ENCODE data around the gene DENND1A.

DNA sequence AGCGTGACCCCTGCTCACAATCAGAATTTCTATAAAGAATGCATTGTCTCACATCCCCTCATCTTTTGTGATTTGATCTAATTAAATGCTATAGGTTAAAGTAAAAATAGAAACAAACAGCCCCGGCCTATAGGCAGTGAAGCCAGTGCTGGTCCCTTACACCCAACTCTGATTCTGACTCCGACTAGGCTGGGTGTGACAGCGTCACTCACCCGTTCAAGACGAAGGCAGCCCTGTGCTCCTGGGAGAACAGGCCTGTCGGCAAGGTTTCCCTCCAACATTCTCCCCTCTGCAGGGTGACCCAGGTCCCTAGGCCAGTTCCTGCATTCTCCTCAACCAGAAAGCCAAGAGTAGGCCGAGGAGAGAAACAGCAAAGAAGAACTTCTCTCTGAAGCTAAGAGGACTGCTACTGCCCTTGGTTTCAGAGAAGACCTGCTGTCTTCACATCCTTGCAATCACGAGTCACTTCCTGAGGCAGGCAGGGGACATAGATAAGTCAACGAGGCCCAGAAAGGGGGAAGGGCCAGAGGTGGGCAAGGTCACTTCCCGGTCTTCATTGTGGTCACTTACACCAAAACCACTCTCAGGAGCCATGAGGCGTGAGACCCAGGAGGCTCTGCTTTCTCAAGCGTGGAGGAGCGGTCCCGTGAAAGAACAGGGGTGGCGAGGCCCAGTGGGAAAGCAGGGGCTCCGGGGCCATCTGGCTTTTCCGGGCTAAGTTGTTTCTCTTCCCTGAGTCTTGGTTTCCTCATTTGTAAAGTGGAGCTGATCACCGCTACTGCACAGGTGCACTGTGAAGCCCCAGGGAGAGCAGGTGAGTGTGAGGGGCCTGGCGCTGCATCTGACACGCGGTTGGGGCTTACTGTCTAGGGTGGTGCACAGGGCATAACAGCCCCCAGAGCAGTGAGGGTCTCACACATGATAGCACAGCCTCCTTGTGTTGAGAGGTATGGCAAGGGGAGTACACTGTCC is 373.2 kb downstream of the DENND1A start:
- TF ChIP-seq EZH2 (IDR thresholded peaks at IDR 0.05; ENCODE audit: low read depth, unreplicated experiment) (no peak), POLR2AphosphoS5 (IDR thresholded peaks at IDR 0.05; ENCODE audit: low read depth) (no peak), JUNB (IDR thresholded peaks at IDR 0.05; ENCODE audit: unreplicated experiment) (no peak), CREB1 (CRISPR knock-in tag; IDR thresholded peaks at IDR 0.05; ENCODE audit: low read depth) (no peak), EZH2phosphoT487 (IDR thresholded peaks at IDR 0.05; ENCODE audit: unreplicated experiment) (no peak), ZNF331 (CRISPR knock-in tag; IDR thresholded peaks at IDR 0.05; ENCODE audit: low read depth) (no peak), NANOG (IDR thresholded peaks at IDR 0.05; ENCODE audit: borderline replicate concordance) (no peak), STAT1 (IDR thresholded peaks at IDR 0.05; ENCODE audit: unreplicated experiment) (no peak), ETS1 (IDR thresholded peaks at IDR 0.05) (no peak)
- TF ChIP-seq, protein P1, sequence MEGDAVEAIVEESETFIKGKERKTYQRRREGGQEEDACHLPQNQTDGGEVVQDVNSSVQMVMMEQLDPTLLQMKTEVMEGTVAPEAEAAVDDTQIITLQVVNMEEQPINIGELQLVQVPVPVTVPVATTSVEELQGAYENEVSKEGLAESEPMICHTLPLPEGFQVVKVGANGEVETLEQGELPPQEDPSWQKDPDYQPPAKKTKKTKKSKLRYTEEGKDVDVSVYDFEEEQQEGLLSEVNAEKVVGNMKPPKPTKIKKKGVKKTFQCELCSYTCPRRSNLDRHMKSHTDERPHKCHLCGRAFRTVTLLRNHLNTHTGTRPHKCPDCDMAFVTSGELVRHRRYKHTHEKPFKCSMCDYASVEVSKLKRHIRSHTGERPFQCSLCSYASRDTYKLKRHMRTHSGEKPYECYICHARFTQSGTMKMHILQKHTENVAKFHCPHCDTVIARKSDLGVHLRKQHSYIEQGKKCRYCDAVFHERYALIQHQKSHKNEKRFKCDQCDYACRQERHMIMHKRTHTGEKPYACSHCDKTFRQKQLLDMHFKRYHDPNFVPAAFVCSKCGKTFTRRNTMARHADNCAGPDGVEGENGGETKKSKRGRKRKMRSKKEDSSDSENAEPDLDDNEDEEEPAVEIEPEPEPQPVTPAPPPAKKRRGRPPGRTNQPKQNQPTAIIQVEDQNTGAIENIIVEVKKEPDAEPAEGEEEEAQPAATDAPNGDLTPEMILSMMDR (conservative IDR thresholded peaks at IDR 0.05; ENCODE audit: low read depth in 2 of 2), result no peak
- TF ChIP-seq, protein P2, sequence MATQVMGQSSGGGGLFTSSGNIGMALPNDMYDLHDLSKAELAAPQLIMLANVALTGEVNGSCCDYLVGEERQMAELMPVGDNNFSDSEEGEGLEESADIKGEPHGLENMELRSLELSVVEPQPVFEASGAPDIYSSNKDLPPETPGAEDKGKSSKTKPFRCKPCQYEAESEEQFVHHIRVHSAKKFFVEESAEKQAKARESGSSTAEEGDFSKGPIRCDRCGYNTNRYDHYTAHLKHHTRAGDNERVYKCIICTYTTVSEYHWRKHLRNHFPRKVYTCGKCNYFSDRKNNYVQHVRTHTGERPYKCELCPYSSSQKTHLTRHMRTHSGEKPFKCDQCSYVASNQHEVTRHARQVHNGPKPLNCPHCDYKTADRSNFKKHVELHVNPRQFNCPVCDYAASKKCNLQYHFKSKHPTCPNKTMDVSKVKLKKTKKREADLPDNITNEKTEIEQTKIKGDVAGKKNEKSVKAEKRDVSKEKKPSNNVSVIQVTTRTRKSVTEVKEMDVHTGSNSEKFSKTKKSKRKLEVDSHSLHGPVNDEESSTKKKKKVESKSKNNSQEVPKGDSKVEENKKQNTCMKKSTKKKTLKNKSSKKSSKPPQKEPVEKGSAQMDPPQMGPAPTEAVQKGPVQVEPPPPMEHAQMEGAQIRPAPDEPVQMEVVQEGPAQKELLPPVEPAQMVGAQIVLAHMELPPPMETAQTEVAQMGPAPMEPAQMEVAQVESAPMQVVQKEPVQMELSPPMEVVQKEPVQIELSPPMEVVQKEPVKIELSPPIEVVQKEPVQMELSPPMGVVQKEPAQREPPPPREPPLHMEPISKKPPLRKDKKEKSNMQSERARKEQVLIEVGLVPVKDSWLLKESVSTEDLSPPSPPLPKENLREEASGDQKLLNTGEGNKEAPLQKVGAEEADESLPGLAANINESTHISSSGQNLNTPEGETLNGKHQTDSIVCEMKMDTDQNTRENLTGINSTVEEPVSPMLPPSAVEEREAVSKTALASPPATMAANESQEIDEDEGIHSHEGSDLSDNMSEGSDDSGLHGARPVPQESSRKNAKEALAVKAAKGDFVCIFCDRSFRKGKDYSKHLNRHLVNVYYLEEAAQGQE (IDR thresholded peaks at IDR 0.05; ENCODE audit: unreplicated experiment), result no peak
- TF ChIP-seq, protein P3, sequence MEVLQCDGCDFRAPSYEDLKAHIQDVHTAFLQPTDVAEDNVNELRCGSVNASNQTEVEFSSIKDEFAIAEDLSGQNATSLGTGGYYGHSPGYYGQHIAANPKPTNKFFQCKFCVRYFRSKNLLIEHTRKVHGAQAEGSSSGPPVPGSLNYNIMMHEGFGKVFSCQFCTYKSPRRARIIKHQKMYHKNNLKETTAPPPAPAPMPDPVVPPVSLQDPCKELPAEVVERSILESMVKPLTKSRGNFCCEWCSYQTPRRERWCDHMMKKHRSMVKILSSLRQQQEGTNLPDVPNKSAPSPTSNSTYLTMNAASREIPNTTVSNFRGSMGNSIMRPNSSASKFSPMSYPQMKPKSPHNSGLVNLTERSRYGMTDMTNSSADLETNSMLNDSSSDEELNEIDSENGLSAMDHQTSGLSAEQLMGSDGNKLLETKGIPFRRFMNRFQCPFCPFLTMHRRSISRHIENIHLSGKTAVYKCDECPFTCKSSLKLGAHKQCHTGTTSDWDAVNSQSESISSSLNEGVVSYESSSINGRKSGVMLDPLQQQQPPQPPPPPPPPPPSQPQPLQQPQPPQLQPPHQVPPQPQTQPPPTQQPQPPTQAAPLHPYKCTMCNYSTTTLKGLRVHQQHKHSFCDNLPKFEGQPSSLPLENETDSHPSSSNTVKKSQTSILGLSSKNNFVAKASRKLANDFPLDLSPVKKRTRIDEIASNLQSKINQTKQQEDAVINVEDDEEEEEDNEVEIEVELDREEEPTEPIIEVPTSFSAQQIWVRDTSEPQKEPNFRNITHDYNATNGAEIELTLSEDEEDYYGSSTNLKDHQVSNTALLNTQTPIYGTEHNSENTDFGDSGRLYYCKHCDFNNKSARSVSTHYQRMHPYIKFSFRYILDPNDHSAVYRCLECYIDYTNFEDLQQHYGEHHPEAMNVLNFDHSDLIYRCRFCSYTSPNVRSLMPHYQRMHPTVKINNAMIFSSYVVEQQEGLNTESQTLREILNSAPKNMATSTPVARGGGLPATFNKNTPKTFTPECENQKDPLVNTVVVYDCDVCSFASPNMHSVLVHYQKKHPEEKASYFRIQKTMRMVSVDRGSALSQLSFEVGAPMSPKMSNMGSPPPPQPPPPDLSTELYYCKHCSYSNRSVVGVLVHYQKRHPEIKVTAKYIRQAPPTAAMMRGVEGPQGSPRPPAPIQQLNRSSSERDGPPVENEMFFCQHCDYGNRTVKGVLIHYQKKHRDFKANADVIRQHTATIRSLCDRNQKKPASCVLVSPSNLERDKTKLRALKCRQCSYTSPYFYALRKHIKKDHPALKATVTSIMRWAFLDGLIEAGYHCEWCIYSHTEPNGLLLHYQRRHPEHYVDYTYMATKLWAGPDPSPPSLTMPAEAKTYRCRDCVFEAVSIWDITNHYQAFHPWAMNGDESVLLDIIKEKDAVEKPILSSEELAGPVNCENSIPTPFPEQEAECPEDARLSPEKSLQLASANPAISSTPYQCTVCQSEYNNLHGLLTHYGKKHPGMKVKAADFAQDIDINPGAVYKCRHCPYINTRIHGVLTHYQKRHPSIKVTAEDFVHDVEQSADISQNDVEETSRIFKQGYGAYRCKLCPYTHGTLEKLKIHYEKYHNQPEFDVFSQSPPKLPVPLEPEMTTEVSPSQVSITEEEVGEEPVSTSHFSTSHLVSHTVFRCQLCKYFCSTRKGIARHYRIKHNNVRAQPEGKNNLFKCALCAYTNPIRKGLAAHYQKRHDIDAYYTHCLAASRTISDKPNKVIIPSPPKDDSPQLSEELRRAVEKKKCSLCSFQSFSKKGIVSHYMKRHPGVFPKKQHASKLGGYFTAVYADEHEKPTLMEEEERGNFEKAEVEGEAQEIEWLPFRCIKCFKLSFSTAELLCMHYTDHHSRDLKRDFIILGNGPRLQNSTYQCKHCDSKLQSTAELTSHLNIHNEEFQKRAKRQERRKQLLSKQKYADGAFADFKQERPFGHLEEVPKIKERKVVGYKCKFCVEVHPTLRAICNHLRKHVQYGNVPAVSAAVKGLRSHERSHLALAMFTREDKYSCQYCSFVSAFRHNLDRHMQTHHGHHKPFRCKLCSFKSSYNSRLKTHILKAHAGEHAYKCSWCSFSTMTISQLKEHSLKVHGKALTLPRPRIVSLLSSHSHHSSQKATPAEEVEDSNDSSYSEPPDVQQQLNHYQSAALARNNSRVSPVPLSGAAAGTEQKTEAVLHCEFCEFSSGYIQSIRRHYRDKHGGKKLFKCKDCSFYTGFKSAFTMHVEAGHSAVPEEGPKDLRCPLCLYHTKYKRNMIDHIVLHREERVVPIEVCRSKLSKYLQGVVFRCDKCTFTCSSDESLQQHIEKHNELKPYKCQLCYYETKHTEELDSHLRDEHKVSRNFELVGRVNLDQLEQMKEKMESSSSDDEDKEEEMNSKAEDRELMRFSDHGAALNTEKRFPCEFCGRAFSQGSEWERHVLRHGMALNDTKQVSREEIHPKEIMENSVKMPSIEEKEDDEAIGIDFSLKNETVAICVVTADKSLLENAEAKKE (CRISPR knock-in tag; IDR thresholded peaks at IDR 0.05), result no peak
